GM19395 (cell line): Measurements from ENCODE around the gene ASB12.
A peak's percentile ranks its signal among the peaks of the same experiment; 100 is the strongest.
"Not testable (repeated sequence)": the region's sequence is repeated elsewhere in the genome, so short reads cannot be mapped to it uniquely, and the experiment has no call there.

Experiments used
- ATAC-seq: cut with Tn5 transposase; IDR thresholded peaks from one replicate; pipeline ENCODE4 v1.9.1; 2021; ENCODE audit warnings: mild to moderate bottlenecking, moderate library complexity; ENCODE audit not compliant: unreplicated experiment

The ASB12 gene, protein sequence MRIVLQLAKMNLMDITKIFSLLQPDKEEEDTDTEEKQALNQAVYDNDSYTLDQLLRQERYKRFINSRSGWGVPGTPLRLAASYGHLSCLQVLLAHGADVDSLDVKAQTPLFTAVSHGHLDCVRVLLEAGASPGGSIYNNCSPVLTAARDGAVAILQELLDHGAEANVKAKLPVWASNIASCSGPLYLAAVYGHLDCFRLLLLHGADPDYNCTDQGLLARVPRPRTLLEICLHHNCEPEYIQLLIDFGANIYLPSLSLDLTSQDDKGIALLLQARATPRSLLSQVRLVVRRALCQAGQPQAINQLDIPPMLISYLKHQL

DNA sequence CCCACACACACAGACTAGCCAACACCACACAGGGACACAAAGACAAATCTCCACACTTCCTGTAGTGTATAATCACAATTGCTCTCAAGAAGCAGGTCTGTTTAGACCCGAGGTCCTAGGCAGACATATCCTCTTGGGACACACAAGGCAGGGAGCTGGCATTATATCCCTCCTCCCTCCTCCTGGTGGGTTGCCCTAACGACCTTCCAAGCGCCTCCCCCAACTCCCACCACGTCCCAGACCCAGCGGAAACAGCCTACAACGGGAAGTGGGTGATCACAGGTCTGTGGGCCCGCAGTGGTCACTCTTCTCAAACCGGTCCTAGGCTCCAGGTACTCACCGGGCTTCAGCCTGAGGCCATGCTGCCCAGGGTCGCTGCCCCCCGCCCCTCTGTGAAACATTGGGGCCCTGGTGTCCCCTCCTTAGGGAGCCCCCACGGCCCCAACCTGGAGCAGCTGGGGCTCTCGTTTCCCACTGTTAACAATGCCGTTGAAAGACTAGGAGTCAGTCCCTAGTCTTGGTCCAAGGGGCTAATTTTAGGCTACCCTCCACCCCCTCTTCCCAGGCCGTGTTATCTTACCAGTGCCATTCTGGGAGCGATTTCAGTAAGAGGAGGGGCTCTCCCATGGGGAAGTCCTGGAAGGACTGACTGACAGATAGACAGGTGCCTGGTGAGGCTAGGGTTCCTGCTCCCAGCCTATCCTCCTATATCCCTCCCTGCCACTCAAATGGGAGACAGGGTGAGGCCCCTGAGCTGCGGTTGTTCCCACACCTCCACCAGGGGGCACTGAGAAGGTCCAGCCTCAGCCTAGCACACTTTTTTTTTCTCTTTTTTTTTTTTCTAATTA is at the start of gene ASB12:
Gene ASB12 (minus strand): TSS at position 485 of the 848 bp plus-strand sequence. CDS start 4,957 bp downstream, outside the sequence.
- ATAC-seq, result no peak

DNA sequence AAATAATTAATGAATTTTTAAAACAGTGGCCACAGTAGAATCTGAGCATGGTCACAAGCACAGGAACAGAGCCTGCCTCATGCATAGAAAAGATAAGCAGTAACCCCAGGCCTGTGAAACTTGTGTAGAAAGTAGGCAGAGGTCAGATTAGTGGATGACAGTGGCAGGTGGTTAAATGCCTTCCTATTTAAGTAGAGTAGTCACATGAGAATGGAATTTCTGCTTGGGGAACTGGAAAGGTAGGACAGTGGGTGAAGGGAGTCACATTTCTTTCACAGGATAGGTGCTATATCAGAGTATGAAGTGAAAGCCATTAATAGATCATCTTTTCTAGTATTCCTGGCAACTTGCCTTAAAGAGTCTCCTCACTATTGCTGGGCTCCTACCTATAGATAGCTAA is 34.9 kb upstream of the ASB12 start:
- ATAC-seq, result no peak

DNA sequence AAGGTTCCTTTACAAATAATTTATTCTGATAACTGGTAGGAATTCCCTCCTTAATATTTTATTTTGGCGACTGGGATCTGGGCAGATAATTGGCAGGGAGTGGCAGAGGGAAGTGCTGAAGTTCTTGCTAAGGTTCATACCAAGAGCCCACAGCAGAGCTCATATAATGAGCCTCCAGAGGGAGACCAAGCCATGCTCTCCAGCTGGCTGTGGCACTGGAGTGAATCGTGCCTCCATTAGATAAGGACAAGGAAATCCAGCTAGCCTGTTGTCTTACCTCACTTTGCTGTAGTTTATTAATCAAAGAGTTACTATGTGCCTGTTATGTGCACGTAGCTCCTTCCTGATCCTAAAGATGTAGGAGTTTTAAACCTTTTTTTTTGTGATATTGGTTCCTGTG is 1.3 kb downstream of the ASB12 start:
- ATAC-seq, result no peak

DNA sequence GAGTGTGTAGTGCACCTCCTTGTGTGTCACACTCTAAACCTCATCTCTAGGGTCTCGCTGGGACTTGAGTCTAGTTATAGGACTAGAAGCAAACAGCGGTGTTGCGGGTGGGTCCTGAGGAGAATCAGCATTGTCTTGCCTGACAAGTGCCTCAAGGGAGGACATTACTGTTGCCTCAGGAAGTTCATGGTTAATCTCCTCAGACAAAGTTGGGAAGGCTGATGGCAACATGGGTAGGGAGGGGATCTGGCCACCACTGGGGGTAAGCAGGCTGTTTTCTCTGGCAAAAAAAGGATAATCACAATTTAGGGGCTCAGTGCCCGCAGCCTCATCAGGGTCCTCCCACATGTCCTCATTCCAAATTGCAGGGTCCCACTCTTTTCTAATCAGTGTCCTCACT is 12.4 kb downstream of the ASB12 start:
- ATAC-seq, result no peak

DNA sequence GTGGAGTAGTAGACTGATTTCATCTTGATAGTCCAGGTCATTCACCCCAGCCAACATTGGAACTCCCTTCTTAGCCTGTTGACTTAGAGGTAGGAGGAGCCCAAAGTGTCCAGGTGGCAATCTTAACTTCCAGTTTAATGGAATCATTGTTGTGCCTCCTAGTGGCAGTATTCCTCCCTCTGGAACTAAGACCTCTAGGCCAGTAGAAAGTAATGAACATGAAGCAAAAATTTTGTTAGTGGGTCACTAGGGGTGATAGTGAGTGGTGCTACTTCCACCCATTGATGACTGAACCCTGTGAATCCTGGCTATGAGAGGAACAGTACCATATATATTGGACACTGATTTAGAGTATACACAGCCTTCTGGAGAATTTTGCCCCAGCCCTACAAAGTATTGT is 16.4 kb downstream of the ASB12 start:
- not testable (repeated sequence) for ATAC-seq

DNA sequence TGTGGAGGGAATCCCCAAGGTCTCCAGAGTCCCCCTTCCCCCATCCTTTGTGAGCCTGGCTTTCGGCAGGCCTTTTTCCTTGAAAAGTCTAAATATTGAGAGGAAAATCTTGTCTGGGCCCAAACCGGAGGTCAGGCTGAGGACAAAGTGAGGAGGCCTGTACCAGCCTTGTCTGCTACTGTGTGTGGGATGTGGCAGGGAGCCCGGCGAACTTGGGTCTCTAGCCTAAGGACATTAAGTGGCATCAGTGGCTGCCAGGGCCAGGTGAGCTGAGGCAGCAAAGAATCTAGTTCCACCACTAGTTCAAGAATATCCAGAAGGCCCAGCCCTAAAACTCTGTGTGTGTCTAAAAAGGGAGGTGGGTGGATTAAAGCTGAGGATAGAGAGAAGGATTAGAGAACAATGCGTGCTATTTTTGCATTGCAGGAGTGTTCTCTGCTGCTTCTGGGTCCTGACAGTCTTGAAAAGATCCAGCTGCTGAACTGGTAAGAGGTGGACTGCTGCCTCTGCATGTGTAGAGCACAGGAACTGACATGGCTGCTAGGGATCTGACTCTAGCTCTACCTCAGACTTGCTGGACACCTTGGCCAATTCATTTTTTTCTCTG is 23.7 kb downstream of the ASB12 start:
- ATAC-seq, result no peak

DNA sequence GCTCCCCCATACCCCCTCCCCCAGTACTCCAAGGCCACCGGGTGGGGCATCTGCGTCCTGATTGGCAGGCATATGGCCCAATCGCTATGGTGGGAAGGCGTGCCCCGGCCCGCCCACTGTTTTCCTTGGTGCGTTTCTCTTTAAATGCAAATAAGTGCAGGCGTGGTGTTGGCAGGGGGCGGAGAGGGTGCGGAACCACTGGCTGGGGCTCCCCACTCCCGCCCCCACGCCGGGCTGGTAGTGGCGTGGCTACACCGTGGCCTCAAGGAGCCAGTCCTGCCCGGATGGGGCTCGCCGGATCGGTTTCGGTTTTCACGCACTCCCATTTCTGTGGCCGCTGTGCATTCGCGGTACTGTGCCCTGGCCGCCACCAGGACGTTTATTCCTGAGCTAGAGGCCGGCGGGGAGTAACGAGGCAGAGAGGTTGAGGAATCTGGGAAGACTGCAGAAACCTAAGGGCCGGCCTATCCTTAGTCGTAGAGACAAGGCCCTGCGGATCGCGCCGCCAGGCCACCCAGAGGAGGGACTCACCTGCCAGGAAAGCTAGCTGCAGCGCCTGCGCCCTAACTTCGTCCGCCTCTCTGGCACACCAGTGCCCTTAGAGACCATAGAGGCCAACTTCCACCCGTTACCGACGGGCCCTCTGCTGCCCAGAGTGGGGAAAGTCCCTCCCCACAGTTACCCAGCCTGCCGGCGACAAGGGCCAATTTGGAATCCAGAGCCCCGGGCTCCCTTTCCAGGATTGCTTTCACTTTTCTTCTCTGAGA is 24.5 kb downstream of the ASB12 start:
- ATAC-seq, result peak; percentile 85

DNA sequence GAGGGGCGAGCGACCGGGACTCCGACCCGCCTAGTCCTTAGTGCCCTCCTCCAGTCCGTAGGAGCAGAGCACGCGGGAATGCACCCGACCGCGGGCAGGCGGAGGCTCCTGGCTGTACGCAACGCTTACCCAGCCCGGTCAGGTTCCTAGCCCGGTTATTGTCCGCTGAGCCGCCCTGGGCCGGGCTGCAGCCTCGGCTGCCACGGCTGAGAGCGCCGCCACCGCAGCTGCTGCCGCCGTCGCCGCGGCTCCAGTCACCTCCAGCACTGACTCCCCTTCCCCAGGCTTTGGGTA is 25.0 kb downstream of the ASB12 start, which contains the start of gene AMER1:
Gene AMER1 (minus strand): TSS at position 268 of the 294 bp plus-strand sequence. CDS start 12,422 bp downstream, outside the sequence.
- peak; percentile 43 for ATAC-seq

DNA sequence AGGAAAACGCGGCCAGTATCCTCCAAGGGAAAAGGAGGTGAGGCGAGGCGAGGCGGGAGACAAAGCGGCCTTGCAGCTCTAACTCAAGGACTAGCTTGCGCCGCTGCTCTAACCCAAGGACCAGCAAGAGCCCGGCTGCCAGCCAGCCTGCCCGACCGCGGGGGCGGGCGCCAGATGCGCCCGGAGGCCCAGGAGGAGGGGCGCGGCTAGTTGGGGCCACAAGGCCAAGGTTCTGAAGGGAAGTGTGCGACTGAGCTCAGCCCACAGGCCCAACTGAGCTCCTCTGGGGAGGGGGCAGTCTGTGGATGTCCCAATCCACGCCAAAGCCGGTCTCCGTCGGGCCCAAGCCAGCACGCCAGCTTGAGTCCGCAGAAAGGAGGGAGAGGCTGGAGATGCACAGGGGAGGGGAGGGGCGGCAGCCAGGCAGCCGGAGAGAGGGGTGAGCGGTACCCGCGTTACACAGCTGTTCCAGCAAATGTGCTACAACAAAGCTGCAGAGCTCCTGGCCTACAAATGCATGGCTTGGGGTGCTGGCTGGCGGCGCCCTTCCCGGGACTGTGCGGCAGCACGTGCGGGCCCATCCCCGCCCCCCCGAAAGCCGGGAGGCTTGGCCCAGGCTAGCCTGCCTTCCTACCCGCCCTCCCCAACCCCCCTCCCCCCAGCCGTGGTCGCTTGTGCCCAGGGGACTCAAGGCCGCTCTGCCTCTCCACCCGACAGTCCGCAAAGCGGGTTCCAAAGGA is 25.5 kb downstream of the ASB12 start:
- peak; percentile 16 for ATAC-seq

DNA sequence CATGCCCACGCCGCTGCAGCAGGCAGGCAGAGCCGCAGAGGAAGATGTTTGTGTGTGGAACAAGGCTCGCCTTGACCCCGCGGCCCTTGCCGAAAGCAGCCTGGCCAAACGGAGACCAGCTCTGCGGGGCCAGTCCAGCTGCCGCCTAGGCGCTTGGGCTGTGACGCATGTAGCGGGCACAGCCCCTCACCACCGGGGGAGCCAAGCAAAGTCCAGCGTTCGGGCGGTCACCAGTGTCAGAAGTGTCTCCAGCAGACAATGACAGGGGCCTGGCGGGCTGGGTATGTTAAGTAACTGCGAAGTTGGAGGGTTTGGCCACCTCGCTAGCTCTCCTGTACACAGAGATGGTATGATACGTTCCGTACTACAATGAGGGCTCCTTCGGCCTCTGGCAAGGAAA is 26.2 kb downstream of the ASB12 start:
- no peak for ATAC-seq

DNA sequence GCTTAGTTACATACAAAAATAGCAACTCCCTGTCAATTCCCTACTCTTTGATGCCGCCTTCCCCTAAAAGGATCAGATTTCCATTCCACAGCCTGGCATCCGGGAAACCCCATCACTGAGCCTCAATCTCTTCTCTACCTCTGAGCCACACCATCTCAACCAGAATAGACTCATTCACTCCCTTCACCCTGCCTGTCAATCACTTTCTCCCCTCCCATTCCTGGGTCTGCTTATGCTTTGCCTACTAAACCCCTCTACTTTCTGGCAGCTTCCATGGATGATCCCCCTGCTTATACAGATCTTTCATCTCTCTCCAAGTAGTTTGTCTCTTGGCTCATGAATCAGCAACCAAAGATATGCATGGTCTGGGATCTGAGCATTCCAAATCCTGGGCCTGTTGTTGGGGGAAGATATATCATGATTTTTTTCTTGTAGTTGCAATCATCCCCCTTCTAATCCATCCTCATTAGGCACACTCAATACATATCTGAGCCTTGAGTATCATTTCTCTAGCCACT is 27.5 kb downstream of the ASB12 start:
- ATAC-seq, result no peak

DNA sequence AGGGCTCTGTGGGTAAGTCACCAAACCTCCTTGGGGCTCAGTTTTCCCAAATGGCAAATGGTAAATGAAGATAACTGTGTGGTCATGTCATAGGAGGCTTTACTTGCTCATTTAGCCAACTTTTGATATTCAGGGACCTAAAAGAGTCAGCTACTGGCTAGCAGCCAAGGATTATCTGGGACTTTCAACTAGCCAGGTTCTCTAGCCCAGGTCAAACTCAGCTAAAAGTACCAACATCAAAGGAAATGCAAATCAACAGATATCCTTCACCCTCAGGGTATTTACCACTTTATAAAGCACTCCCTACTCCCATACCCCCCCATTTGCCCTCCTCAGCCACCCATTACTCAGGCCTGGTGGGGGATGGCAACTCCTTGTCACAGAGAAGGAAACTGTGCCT is 32.4 kb downstream of the ASB12 start:
- no peak for ATAC-seq

DNA sequence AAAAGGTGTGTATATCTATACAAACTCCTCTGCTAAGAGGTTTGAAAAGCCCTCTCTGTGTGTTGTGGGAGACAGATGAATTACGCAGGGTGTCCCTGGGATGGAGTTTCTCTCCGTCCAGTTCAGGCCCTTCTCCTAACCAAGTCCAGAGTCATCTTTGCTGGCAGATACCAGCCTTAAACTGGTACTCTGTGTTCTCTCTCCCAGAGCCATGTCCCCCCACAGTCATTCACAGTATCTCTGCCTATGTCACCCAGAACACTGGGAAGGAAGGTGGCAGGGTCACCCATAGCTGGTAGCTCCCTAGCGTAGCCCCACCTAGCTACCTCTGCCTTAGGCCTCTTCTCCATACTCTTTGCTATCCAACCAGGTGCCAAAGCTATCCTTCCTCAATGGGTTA is 33.8 kb downstream of the ASB12 start:
- no peak for ATAC-seq

DNA sequence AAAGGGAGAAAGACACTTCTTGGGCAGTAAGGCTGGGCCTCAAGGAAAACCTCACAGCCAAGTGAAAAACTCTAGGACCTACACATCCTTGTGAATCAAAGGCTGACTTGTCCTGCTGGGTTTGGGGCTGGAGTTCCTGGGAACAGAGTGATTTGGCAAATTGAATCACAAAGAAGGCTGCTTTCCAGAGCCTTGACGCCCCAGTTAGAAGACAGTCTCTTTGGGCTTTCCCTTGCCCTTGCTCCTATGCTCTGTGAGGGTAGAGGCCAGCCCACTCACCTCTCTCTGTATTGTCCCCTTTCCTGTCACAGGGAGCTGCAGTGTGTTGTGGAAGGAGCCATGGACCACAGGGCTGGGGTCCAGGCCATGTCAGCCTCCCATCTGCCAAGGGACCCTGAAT is 34.5 kb downstream of the ASB12 start:
- no peak for ATAC-seq

DNA sequence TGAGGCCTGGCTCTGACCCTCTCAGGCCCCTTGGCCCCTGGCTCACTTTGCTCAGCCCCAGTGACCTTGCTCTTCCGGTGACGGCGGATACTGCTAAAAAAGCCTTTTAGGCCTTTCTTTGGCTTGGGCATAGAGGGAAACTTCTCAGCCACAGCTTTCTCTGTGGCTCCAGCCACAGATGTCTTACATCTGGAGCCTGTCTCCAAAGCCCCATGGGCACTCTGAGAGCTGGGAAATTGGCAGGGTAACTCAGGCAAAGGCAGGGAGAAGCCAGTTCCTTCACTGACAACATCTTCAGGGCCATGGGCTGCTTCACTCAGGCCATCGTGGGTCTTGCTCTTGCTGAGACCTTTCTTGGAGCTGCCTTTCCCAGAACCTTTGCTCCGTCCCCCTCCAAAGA is 37.7 kb downstream of the ASB12 start:
- ATAC-seq, result no peak

DNA sequence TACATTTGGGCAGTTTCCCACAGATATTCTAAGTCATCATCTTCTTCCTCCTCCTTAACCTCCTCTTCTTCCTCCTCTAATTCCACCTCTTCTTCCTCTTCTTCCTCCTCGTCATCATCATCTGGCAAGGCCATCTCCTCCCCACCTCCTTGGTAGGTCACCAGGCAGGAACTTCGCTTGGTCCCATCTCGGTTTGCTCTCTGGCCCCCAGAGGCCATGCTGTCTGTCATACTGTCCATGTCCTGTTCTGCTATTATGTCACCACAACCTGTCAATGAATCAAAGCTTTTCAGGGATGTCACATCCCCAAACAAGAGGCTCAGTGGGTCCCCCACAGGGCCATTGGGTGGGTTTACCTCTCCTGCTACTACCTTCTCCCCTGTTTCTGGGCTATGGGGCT is 38.4 kb downstream of the ASB12 start:
- ATAC-seq, result no peak

DNA sequence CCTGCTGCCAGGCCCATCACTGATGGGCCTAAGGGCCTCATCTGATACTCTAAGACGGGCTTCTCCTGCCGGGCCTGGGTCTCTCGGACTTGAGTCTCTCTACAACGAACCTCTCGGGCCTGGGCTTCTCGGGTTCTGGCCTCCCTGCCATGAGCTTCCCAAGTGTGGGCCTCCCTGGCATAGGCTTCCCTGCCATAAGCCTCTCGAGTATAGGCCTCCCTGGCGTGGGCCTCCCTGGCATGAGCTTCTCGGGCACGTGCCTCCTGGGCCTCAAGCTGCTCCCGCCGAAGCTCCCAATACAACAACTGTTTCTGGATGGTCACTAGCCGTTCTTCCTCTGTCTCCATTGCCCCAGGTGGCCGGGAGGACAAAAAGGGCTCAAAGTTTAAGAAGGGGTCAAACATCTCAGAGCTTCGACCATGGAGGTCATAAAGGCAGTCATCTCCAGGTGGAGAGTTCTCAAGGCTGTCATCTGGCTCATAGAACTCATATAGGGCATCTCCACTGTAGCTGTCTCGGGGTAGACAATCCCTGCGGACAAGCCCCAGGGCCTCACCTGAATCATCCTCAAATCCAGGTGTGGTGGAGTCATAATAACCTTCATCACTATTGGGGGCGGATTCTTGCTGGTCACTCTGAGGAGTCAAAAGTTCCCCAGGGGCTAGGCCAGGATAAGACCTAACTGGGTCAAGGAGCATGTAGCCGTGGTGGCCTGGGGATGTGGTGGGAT is 39.0 kb downstream of the ASB12 start:
- ATAC-seq, result no peak

DNA sequence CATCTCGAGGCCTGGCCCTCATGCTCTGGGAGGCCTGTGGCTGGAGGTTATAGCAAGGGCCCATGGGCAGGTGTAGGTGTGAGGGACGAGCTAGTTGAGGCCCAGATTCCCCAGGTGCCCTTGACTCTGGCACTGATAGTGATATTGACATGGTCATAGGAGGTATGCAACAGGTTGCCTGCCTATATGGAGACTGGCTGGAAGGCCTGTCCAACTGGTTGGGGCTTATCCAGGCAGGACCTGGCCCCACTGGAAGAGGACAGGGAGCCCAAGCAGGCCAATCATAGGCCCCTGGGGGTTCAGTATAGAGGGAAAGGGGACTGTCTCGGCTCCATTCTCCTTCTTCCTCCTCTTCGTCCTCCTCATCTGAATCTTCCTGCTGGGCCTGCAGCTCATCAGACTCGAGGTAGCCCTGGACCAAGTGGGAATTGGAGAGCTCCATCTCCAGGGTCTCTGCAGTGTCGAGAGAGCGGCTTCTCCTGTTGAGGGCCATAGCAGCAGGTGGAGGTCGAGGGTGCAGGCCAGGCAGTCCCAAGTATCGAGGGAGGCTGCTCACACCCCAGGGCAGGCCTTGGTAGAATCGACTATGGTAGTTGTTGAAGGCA is 40.2 kb downstream of the ASB12 start:
- ATAC-seq, result no peak

DNA sequence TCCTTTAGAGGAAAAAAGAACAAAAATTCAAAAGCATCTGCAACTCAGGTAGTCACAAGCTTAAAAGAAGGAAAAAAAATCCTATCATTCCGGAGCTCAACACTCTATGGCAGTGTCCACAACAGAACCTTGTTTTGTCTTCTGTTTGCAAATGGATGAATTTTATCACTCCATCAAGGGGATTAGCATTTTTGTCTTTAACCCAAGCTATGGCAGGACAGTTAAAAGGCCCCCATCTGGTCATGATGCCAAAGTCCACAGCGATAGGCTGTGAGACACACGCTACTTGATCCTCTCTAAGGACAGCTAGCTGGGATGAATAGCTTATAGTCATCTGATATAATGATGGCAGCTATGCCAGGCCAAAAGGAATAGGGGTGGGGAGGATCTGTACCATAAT is 41.5 kb downstream of the ASB12 start:
- no peak for ATAC-seq
